GM12878 (cell line): ENCODE results near the gene PI4KA. TPM values are rescaled to one million over a fixed set of nuclear protein-coding genes. Genes with fewer than 3 reads are reported as not detected.

Source experiments
- ATAC-seq: fragments of 200-7000 bp; cut with Tn5 transposase; 3 replicates; pipeline ENCODE4 v1.9.1; 2020; ENCODE audit warnings: mild to moderate bottlenecking, moderate library complexity
- BruUV-seq: library from RNA; stranded (reverse); fragments of 400-500 nt; replicated peaks from 2 replicates; lab custom pipeline; 2021; lab: Mats Ljungman, UMichigan
- CTCF ChIA-PET: fragments of 300-600 bp; sonication (Branson Sonifier 250); formaldehyde crosslinking; extraction: SDS; loops from one replicate; lab custom pipeline; 2021; ENCODE audit warnings: inconsistent platforms; lab: Yijun Ruan, JAX
- POLR2A ChIA-PET: fragments of 350-600 bp; formaldehyde crosslinking; extraction: SDS; loops from one replicate; lab custom pipeline; 2021; ENCODE audit warnings: inconsistent platforms; lab: Charles Lee
- RAD21 ChIA-PET: fragments of 300-600 bp; sonication (Branson Sonifier 250); formaldehyde crosslinking; loops from one replicate; lab custom pipeline; 2023; ENCODE audit warnings: antibody characterized with exemption; ENCODE audit not compliant: unreplicated experiment; lab: Charles Lee
- SMC1A ChIA-PET: fragments of 300-600 bp; sonication (Branson Sonifier 250); formaldehyde crosslinking; loops from one replicate; lab custom pipeline; 2023; ENCODE audit not compliant: unreplicated experiment, uncharacterized antibody; lab: Charles Lee
- DNase-seq: peaks from one replicate; pipeline ENCODE4 v3.0.0-alpha.2; 2011; ENCODE audit warnings: low read depth, low spot score
- FAIRE-seq: peaks from 3 replicates; lab custom pipeline; 2011; peaks lifted over from hg19 to GRCh38; lab: Jason Lieb, UNC
- H2AFZ ChIP-seq: 2 replicates; pipeline ENCODE4 v1.6.0; 2011; ENCODE audit warnings: low read depth, low read length, control low read depth; ENCODE audit not compliant: control insufficient read depth
- H3K27ac ChIP-seq: 2 replicates; pipeline ENCODE4 v1.5.1; 2011; ENCODE audit warnings: control low read depth; ENCODE audit not compliant: control insufficient read depth, insufficient read depth
- H3K27me3 ChIP-seq, 2 experiments: replicated peaks in 1 of 2; 2 replicates each; pipeline versions ENCODE4 v1.6.0 to v1.6.1; 2011; ENCODE audit warnings: low read length in 1 of 2; ENCODE audit not compliant: control insufficient read depth in 2 of 2, insufficient read depth in 2 of 2
- H3K36me3 ChIP-seq, 2 experiments: 2 replicates each; pipeline ENCODE4 v1.5.1; 2011; ENCODE audit warnings: low read length in 1 of 2; ENCODE audit not compliant: control insufficient read depth in 2 of 2, insufficient read depth in 2 of 2
- H3K4me1 ChIP-seq: 2 replicates; pipeline ENCODE4 v1.6.1; 2011; ENCODE audit warnings: mild to moderate bottlenecking, low read length, moderate library complexity, mixed read lengths; ENCODE audit not compliant: control insufficient read depth, insufficient read depth
- H3K4me2 ChIP-seq: 2 replicates; pipeline ENCODE4 v1.6.0; 2011; ENCODE audit warnings: control low read depth; ENCODE audit not compliant: control insufficient read depth, insufficient read depth
- H3K4me3 ChIP-seq: fragments of 200-600 bp; sonication (generic); 2 replicates; pipeline ENCODE4 v1.5.1; 2016
- H3K79me2 ChIP-seq: 2 replicates; pipeline ENCODE4 v1.6.0; 2011; ENCODE audit warnings: low read length; ENCODE audit not compliant: control insufficient read depth, insufficient read depth
- H3K9ac ChIP-seq: 2 replicates; pipeline ENCODE4 v1.8.0; 2011; ENCODE audit warnings: low read length, control low read depth, mixed read lengths; ENCODE audit not compliant: control insufficient read depth, insufficient read depth
- H3K9me3 ChIP-seq: replicated peaks from 3 replicates; pipeline ENCODE4 v1.5.1; 2011; ENCODE audit warnings: mild to moderate bottlenecking, low read length; ENCODE audit not compliant: control insufficient read depth, insufficient read depth
- H4K20me1 ChIP-seq: 2 replicates; pipeline ENCODE4 v1.6.0; 2011; ENCODE audit not compliant: control insufficient read depth, insufficient read depth
- BCLAF1 ChIP-seq: fragments of 450-650 bp; IDR thresholded peaks from 2 replicates; pipeline ENCODE4 v1.6.1; 2017; ENCODE audit warnings: antibody characterized with exemption, mild to moderate bottlenecking, moderate library complexity
- CREB1 ChIP-seq: IDR thresholded peaks from 2 replicates; pipeline ENCODE4 v1.6.1; 2012; ENCODE audit warnings: low read depth, mild to moderate bottlenecking, inconsistent platforms
- NKRF ChIP-seq: fragments of 450-650 bp; conservative IDR thresholded peaks from 2 replicates; pipeline ENCODE4 v1.6.1; 2017; ENCODE audit warnings: mild to moderate bottlenecking, moderate library complexity
- WGBS: methylation state at CpG from one replicate; pipeline ENCODE4 v1.1.6; 2016; ENCODE audit warnings: low lambda C conversion rate; ENCODE audit not compliant: insufficient replicate concordance, insufficient coverage; ENCODE audit errors: missing lambda C conversion rate; 5-methylcytosine and 5-hydroxymethylcytosine counted together
- in situ Hi-C: fragments of 300-500 bp; cut with MboI; formaldehyde crosslinking; loops from 9 replicates; pipeline ENCODE4 v1.14.3; 2018; ENCODE audit warnings: mixed read lengths
- intact Hi-C: fragments of 100-400 bp; cut with micrococcal nuclease; formaldehyde crosslinking; loops from one replicate; pipeline ENCODE4 v1.14.2; 2022; ENCODE audit not compliant: unreplicated experiment
- polyA plus RNA-seq, 11 experiments: library from polyadenylated mRNA; depleted of rRNA in 4 of 11; unstranded in 6 of 11; stranded (reverse) in 5 of 11; fragments of >200 nt; fragmentation: Nextera tagmentation in 4 of 11; fragmentation: Illumina TruSeq in 1 of 11; extraction: Ambion mirVana in 4 of 11; extraction: Trizol in 1 of 11; gene quantifications; 1 replicate in 1 of 11; 2 replicates in 10 of 11; pipeline versions ENCODE4 v1.2.1 to v1.2.3, GENCODE V29; 2011 to 2016; ENCODE audit warnings: inconsistent platforms in 2 of 11, missing spikeins in 2 of 11, low read depth in 1 of 11
- total RNA-seq, 4 experiments: library from RNA; depleted of rRNA in 3 of 4; stranded (reverse); fragments of >200 nt in 3 of 4; fragmentation: Illumina TruSeq in 1 of 4; extraction: Trizol in 1 of 4; gene quantifications; 2 replicates each; pipeline versions ENCODE4 v1.2.1 to v1.2.3, GENCODE V29; 2013 to 2021

The PI4KA gene
- total and polyA plus RNA-seq, 10 of the 15 experiments (the other 5 are each of a cell fraction or from before 2014, with no cell fraction given), result 4.2 to 78.4 (median 42.1) TPM

GRCh38 chr22:20809538-20810185 is 48.9 kb downstream of the PI4KA start (continued):
- no peak for TF ChIP-seq BCLAF1
- TF ChIP-seq, all 136 proteins: peak for 0

GRCh38 chr22:20808844-20809243 is 49.8 kb downstream of the PI4KA start:
- ATAC-seq, result no peak
- Histone ChIP-seq H4K20me1 (no peaks in the 10 kb centered on the region), H3K27me3 (no peaks in the 10 kb centered on the region), H3K4me3 (no peak overlapping the region), H3K79me2 (no peaks in the 10 kb centered on the region), H3K4me2 (no peak overlapping the region), H2AFZ (no peak overlapping the region), H3K36me3 (peaks cover 8 to 12% of the 10 kb centered on the region in 2 experiments; a peak in 3 of 4 replicates), H3K9ac (no peak overlapping the region), H3K4me1 (no peaks in the 10 kb centered on the region), H3K27ac (no peak overlapping the region), H3K9me3 (no peaks in the 10 kb centered on the region)
- ChIA-PET POLR2A (no interaction called here), SMC1A (interaction anchor here (1.2 kb wide), 1 partner anchor 9 kb away, joined by 3 read pairs; no protein-coding TSS in a partner anchor), CTCF (interaction anchor here (1.0 to 1.2 kb wide), 2 partner anchors 15 to 151 kb away, joined by 3 read pairs; no protein-coding TSS in a partner anchor), RAD21 (no interaction called here)
- no peak for TF ChIP-seq NKRF
- TF ChIP-seq CREB1, result no peak
- 37% methylated on average over 4 of the region's 4 CpGs for WGBS
- no peak for FAIRE-seq
- intact Hi-C loops, result no loop called here
- DNase-seq, result no peak
- in situ Hi-C loops, result no loop called here
- BruUV-seq, result no TSS peak
